HG02884 (cell line): ENCODE data around the gene EXOSC6.
"Not testable (repeated sequence)": the region's sequence is repeated elsewhere in the genome, so short reads cannot be mapped to it uniquely, and the experiment has no call there.

Experiments used
- ATAC-seq: cut with Tn5 transposase; IDR thresholded peaks from one replicate; pipeline ENCODE4 v1.9.1; 2021; ENCODE audit warnings: mild to moderate bottlenecking, moderate library complexity; ENCODE audit not compliant: unreplicated experiment

The EXOSC6 gene

DNA sequence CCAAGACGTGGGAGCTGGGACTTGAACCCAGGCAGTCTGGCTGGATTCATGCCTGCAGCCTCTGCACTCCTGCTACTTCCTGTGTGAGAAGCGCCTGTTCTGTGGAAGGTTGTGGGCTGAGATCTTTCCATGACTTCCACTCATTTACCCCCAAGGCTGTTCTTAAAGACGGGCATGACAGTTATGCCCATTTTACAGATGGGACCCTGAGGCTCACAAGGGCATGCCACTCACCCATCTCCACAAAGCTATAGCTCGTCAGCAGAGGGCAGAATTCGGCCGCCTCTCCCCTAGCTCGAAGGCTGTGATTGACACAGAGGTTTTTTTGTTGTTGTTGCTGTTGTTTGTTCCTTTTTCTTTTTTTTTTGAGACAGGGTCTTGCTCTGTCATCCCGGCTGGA, 51.7 kb downstream of the EXOSC6 start:
- ATAC-seq = not testable (repeated sequence)

DNA sequence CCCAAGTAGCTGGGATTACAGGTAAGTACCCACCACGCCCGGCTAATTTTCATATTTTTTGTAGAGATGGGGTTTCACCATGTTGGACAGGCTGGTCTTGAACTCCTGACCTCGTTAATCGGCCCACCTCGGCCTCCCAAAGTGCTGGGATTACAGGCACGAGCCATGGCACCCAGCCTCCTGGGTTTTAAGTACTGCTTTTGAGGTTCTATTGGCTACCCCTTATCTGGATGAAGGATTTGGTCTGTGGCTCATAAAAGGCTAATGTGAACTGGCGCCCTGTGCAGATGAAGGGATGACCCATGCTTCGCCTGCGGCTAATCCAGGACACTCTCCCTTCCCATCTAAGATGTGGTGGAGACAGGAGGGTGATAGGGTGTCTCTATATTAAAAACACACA, 52.6 kb downstream of the EXOSC6 start:
- ATAC-seq = not testable (repeated sequence)

DNA sequence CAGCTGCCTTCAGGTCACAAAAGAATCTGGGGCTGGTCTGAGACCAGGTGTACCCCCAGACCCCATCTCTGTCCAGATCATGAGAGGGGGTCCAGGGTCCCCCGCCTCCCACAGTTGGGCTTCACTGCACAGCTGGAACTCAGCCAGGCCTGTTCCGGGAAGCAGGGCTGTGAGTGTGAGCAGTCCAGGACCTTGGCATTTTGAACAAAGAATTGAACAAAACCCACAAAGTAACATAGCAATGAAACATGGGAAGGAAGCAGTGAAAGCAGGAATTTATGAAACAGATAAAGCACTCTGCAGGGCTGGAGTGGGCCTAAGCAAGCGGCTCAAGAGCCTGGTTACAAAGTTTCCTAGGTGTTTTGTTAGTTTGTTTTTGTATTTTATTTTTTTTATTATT, 53.1 kb downstream of the EXOSC6 start:
- ATAC-seq = not testable (repeated sequence)

DNA sequence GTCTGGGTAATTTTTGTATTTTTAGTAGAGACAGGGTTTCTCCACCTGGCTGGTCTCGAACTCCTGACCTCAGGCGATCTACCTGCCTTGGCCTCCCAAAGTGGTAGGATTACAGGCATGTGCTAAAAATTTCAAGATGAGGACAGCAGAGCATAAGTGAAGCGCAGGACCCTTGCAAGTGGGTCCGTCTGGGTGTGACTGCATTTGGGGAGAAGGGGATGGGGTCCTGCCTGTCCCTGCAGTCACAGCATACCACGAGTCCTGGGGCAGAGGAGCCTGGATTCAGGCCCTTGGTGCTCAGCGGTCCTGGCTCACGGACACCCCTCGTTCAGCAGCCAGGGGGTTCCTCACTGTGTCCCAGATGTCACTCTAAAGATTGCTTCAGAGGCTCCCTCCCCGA, 53.5 kb downstream of the EXOSC6 start:
- not testable (repeated sequence) for ATAC-seq

DNA sequence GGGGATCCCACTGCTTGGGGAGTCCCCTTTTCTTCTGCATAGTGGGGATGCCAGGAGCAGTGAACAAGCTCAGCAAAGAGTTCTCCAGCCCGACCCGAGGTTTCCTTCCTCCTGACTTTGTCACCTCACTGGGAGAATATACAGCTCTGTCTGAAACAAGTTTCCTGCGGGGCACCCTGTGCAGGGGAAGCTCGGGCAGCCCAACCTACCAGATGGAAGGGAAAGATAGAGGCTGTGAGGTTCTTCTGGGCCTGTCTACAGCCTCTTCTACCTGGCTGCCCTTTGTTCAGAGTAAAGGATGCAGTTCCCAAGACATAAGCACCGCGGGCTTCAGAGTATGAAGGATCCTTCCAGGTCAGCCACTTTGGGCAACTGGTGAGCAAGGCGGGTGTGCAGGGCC, 54.1 kb downstream of the EXOSC6 start:
- ATAC-seq = not testable (repeated sequence)
